Cardiac fibroblast (primary cell): Measurements from ENCODE around the gene TMEM72.
A peak's percentile ranks its signal among the peaks of the same experiment; 100 is the strongest.

Experiments used
- DNase-seq, 2 donors: peaks; one replicate each; pipeline versions ENCODE4 v3.0.0 to v3.0.0-alpha.2; 2010; ENCODE audit warnings: low read depth in 2 of 2
- H3K4me3 ChIP-seq, 2 donors: replicated peaks in 1 of 2; 1 replicate in 1 of 2; 2 replicates in 1 of 2; pipeline ENCODE4 v1.5.1; 2011; ENCODE audit warnings: low read depth in 2 of 2, low read length in 2 of 2, mild to moderate bottlenecking in 2 of 2, moderate library complexity in 1 of 2
- TF ChIP-seq, protein P1 (sequence below): IDR thresholded peaks from one replicate; pipeline ENCODE4 v1.5.1; 2011; ENCODE audit warnings: low read depth, mild to moderate bottlenecking, low read length, inconsistent platforms

The TMEM72 gene

DNA sequence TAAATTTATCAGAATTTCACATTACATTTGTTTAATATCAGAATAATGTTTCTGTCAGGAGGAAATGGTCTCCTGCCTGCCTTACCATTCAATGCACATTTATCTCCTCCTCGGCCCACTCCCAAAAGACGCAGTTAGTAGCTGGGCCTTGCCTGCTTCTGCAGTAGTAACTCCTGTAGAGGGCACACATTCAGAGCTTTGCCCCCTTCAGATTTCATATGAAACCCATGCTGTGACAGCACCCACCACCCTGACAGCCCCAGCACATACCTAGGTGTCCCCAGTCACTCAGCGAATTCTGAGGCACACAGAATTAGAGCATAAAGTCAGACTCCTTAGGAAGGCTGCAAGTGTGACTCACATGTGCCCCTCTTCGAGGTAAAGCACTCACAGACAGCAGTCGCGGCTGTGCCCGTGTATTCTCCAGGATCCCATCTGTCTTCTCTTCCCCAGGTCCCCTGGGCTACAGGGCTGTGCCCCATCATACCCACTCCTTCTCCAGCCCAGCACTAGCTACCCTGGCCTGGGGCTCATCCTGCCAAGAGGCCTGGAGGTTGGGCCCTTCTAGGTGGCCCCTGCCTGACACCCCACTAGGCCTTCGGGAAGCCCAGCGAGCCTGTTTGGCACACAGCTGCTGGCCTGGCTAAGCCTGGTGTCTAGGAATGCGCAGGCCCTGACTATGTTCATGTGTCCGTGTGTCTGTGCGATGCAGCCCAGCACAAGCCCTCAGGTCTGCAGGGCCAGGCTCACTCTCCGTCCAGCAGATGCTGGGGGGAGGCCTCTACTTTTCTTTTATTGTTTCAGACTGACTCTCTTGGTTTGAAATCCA is 72.1 kb downstream of the TMEM72 start:
- H3K4me3 ChIP-seq, result no peak overlapping the region
- no peak for DNase-seq
- TF ChIP-seq, protein P1, sequence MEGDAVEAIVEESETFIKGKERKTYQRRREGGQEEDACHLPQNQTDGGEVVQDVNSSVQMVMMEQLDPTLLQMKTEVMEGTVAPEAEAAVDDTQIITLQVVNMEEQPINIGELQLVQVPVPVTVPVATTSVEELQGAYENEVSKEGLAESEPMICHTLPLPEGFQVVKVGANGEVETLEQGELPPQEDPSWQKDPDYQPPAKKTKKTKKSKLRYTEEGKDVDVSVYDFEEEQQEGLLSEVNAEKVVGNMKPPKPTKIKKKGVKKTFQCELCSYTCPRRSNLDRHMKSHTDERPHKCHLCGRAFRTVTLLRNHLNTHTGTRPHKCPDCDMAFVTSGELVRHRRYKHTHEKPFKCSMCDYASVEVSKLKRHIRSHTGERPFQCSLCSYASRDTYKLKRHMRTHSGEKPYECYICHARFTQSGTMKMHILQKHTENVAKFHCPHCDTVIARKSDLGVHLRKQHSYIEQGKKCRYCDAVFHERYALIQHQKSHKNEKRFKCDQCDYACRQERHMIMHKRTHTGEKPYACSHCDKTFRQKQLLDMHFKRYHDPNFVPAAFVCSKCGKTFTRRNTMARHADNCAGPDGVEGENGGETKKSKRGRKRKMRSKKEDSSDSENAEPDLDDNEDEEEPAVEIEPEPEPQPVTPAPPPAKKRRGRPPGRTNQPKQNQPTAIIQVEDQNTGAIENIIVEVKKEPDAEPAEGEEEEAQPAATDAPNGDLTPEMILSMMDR, result no peak

DNA sequence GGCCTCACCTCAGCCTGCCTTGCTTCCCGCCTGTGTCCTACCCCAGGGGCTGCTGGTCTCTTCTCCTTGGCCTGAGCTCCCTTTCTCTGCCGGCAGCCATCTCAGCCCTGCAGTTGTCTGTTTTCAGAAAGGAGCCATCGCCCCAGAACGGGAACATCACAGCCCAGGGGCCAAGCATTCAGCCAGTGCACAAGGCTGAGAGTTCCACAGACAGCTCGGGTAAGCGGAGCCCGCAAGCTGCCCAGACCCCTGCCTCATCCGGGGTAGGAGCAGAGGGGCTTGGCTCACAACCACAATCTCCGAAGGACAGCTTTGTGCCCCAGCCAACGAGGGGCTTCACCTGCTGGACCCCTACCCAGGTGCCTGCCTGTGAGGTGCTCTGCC is 72.8 kb downstream of the TMEM72 start:
- TF ChIP-seq, protein P1, result no peak
- H3K4me3 ChIP-seq, result no peak overlapping the region
- DNase-seq, result no peak

DNA sequence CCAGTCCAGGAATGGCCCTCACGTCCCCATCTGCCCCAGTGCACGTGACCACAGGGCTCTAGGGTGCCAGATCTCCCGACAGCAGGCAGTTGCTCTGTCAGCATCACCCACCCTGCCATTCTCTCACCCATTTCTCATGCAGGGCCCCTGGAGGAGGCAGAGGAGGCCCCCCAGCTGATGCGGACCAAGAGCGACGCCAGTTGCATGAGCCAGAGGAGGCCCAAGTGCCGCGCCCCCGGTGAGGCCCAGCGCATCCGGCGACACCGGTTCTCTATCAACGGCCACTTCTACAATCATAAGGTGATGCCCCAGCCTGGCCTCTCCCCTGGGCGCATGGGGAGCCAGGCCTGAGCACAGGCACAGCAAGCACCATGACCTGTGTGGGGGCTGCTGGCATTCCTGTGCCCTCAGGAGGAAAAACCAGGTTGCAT is 73.5 kb downstream of the TMEM72 start:
- H3K4me3 ChIP-seq, result no peak overlapping the region
- DNase-seq, result no peak
- TF ChIP-seq, protein P1, result no peak

DNA sequence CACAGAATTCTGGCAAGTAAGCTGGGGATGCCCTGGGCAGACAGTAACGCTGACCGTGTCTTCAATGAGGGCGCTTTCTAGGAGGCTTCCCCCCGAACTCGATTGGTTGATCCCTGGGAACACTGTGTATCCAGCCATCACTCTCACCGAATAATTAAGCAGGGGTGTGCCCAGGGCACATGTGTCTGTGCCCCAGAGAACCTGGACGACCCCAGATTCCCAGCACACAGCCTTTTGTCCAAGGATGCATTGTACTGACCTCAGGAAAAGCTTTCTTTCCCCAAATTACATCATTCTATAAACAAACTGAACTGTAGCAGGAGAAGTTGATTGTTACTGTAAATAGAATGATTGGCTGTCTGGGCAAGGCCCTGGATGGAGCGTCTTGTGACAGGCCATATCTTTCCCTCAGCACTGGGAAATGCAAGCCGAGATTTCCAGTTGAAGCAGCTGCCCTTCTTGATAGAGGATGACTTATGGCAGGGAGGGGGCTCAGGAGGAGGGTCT is 74.1 kb downstream of the TMEM72 start:
- TF ChIP-seq, protein P1, result no peak
- H3K4me3 ChIP-seq, result no peak overlapping the region
- peak in 1 of 2 donors; percentile 39 for DNase-seq

DNA sequence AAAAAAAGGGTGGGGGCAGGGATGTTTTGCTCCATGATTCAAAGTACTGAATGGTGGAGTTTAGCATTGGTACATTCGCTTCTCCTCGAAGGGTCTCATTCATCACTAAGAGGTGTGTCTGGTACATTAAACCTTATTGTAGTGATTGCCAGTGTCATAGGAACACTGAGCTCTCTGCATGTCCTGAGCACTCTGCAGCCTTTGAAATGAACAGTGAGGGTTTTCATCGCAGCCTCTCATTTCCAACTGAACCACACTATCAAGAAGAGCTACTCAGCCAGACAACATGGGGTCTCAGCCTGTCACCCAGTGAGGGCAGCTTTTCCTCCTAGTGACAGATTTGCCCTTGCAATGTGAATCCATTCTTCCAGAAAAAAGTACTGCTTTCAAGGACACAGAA is 75.0 kb downstream of the TMEM72 start:
- DNase-seq, result no peak
- TF ChIP-seq, protein P1, result no peak
- no peak overlapping the region for H3K4me3 ChIP-seq
